ENCODE results near the gene IL3RA.
"Not testable (repeated sequence)": the region's sequence is repeated elsewhere in the genome, so short reads cannot be mapped to it uniquely, and the experiment has no call there.

Gene IL3RA

GRCh38 chrX:1423215-1423614, 86.6 kb downstream of the IL3RA start:
- no peak for DNase-seq (ENCODE audit: low read depth)

GRCh38 chrX:1424147-1424851, 87.7 kb downstream of the IL3RA start:
- DNase-seq (ENCODE audit: low read depth), result no peak

GRCh38 chrX:1425381-1425780, 88.8 kb downstream of the IL3RA start:
- no peak for DNase-seq (ENCODE audit: low read depth)

GRCh38 chrX:1426321-1426720, 89.7 kb downstream of the IL3RA start:
- DNase-seq (ENCODE audit: low read depth), result not testable (repeated sequence)

GRCh38 chrX:1427756-1428155, 91.2 kb downstream of the IL3RA start:
- no peak for DNase-seq (ENCODE audit: low read depth)

GRCh38 chrX:1430451-1430850, 93.9 kb downstream of the IL3RA start:
- no peak for DNase-seq (ENCODE audit: low read depth)

Measured in CMK (cell line).